Panc1 (cell line): Measurements from ENCODE around the gene ADAT1. TPM values are rescaled to one million over a fixed set of nuclear protein-coding genes. Genes with fewer than 3 reads are reported as not detected.

Source experiments
- ATAC-seq: fragments of 200-7000 bp; cut with Tn5 transposase; 2 replicates; pipeline ENCODE4 v1.9.1; 2020; ENCODE audit warnings: mild to moderate bottlenecking, moderate library complexity
- BruUV-seq: library from RNA; stranded (reverse); fragments of 400-500 nt; replicated peaks from 2 replicates; lab custom pipeline; 2021; lab: Mats Ljungman, UMichigan
- CTCF ChIA-PET: fragments of 300-600 bp; sonication (Branson Sonifier 250); formaldehyde crosslinking; loops from one replicate; lab custom pipeline; 2022; ENCODE audit warnings: antibody characterized with exemption; lab: Charles Lee
- POLR2A ChIA-PET: fragments of 300-600 bp; sonication (Branson Sonifier 250); formaldehyde crosslinking; loops from one replicate; lab custom pipeline; 2022; ENCODE audit warnings: antibody characterized with exemption; lab: Charles Lee
- DNase-seq: peaks from one replicate; pipeline ENCODE4 v3.0.0-alpha.2; 2010; ENCODE audit warnings: low read depth, low spot score
- H3K27ac ChIP-seq: 2 replicates; pipeline ENCODE4 v1.5.1; 2011; ENCODE audit warnings: mild to moderate bottlenecking, low read length, inconsistent platforms
- H3K27me3 ChIP-seq: fragments of 200-500 bp; sonication (Bioruptor generic); 2 replicates; pipeline ENCODE4 v1.6.0; 2014; ENCODE audit warnings: low read length, inconsistent platforms; ENCODE audit not compliant: control insufficient read depth, insufficient read depth
- H3K36me3 ChIP-seq: fragments of 200-500 bp; sonication (Bioruptor generic); 2 replicates; pipeline ENCODE4 v1.5.1; 2014; ENCODE audit warnings: inconsistent platforms, mild to moderate bottlenecking, low read length, moderate library complexity; ENCODE audit not compliant: control insufficient read depth, insufficient read depth
- H3K4me1 ChIP-seq: 2 replicates; pipeline ENCODE4 v1.5.1; 2011; ENCODE audit warnings: inconsistent platforms, mild to moderate bottlenecking, low read length, moderate library complexity; ENCODE audit not compliant: control insufficient read depth, insufficient read depth
- H3K4me3 ChIP-seq, 2 experiments: 2 replicates each; pipeline ENCODE4 v1.5.1; 2011 to 2012; ENCODE audit warnings: low read depth in 2 of 2, low read length in 2 of 2, mild to moderate bottlenecking in 2 of 2, inconsistent platforms in 1 of 2, moderate library complexity in 1 of 2
- H3K9me3 ChIP-seq: fragments of 200-500 bp; sonication (Bioruptor generic); 2 replicates; pipeline ENCODE4 v1.5.1; 2014; ENCODE audit warnings: low read depth, mild to moderate bottlenecking, inconsistent platforms, low read length, moderate library complexity; ENCODE audit not compliant: control insufficient read depth, insufficient read depth
- CTCF ChIP-seq: fragments of 450-650 bp; IDR thresholded peaks from 2 replicates; pipeline ENCODE4 v1.5.1; 2017; ENCODE audit warnings: mild to moderate bottlenecking
- POLR2AphosphoS5 ChIP-seq: IDR thresholded peaks from 2 replicates; pipeline ENCODE4 v1.6.1; 2012; ENCODE audit warnings: mild to moderate bottlenecking, low read depth, low read length, moderate library complexity
- REST ChIP-seq, 2 experiments: IDR thresholded peaks; 2 replicates each; pipeline ENCODE4 v1.6.1; 2011 to 2012; ENCODE audit warnings: low read depth in 2 of 2, control low read depth in 1 of 2, low read length in 1 of 2, mild to moderate bottlenecking in 1 of 2, moderate library complexity in 1 of 2; ENCODE audit not compliant: insufficient read depth in 1 of 2
- SIN3A ChIP-seq: IDR thresholded peaks from 2 replicates; pipeline ENCODE4 v1.6.1; 2012; ENCODE audit warnings: low read depth, mild to moderate bottlenecking, low read length, moderate library complexity, borderline replicate concordance; ENCODE audit not compliant: insufficient read depth
- TCF7L2 ChIP-seq: IDR thresholded peaks from 2 replicates; pipeline ENCODE4 v1.6.1; 2011; ENCODE audit warnings: mild to moderate bottlenecking, low read depth, low read length, inconsistent platforms
- in situ Hi-C: cut with HindIII; loops from 2 replicates; pipeline ENCODE4 v1.10.0; 2016; ENCODE audit warnings: low sequenced_read_pairs, low pct_unique_long_range_greater_than_20kb
- intact Hi-C: fragments of 100-400 bp; cut with micrococcal nuclease; formaldehyde crosslinking; loops from one replicate; pipeline ENCODE4 v1.10.0; 2022; ENCODE audit not compliant: unreplicated experiment
- total RNA-seq: library from RNA; stranded (reverse); gene quantifications from one replicate; pipeline ENCODE4 v1.2.1, GENCODE V29; 2021; ENCODE audit not compliant: unreplicated experiment

ADAT1 gene
- total RNA-seq, 1 experiment from 2014 or later, result 46.8 TPM

DNA sequence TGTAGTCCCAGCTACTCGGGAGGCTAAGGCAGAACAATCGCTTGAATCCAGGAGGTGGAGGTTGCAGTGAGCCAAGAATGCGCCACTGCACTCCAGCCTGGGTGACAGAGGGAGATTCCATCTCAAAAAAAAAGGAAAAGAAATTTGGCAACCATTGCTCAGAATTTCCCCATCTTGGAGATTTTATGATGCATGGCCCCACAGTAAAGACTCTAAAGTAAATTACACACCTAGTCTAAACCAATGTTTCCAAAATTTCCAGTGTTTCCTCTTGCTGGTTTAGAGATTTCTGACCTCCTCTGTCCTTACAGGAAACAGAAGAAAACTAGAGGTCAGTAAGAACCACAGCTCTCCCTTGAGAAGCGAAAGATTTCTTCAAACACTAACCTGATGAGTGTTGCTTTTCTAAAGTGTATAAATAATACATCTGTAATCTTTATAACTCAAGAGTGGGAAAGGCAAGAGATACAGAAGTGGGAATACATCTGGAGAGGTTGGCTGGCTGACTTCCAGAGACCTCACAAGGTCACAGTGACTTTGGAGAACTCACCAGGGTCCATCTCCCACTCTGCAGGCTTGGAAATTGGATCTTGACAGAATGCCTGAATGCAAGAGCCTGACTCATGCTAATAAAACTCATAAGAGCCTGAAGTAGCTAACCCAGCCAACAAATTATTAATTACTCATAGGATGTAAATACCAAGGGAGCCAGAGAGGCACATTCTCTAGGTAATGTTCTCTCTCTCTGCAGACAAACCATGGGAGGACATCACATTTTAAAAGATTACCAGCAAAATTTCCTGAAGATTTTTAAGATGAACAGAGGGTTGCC lies 8.8 kb downstream of the ADAT1 start:
- in situ Hi-C loops, result no loop called here
- Histone ChIP-seq H3K4me3 (no peak overlapping the region), H3K27me3 (no peaks in the 10 kb centered on the region), H3K27ac (no peak overlapping the region), H3K36me3 (peaks cover 6% of the 10 kb centered on the region; the same call in 1 of the 2 replicates), H3K4me1 (no peaks in the 10 kb centered on the region), H3K9me3 (no peaks in the 10 kb centered on the region)
- CTCF ChIA-PET, result no interaction called here
- POLR2A ChIA-PET, result no interaction called here
- ATAC-seq, result no peak
- intact Hi-C loops, result no loop called here
- BruUV-seq, result no TSS peak
- TF ChIP-seq REST (IDR thresholded peaks at IDR 0.05; ENCODE audit: insufficient read depth in 1 of 2, low read depth in 2 of 2, low read length in 1 of 2) (no peak), POLR2AphosphoS5 (no peak), CTCF (no peak), SIN3A (no peak), TCF7L2 (no peak)
- DNase-seq, result no peak

- ATAC-seq (no peak), DNase-seq (no peak)
- POLR2A ChIA-PET, result no interaction called here
- CTCF ChIA-PET, result no interaction called here
- Histone ChIP-seq H3K36me3 (peaks cover 8% of the 10 kb centered on the region), H3K4me1 (no peaks in the 10 kb centered on the region), H3K9me3 (no peaks in the 10 kb centered on the region), H3K4me3 (no peak overlapping the region), H3K27ac (no peak overlapping the region), H3K27me3 (no peaks in the 10 kb centered on the region)
- no peak for TF ChIP-seq POLR2AphosphoS5
- TF ChIP-seq REST (IDR thresholded peaks at IDR 0.05; ENCODE audit: insufficient read depth in 1 of 2, low read depth in 2 of 2, low read length in 1 of 2), result no peak
- no peak for TF ChIP-seq TCF7L2
- TF ChIP-seq CTCF, result no peak
- TF ChIP-seq SIN3A, result no peak
- in situ Hi-C loops, result no loop called here
- intact Hi-C loops, result no loop called here
- no TSS peak for BruUV-seq
Measured at GRCh38 chr16:75606507-75606906, 16.6 kb downstream of the ADAT1 start.
